Measurements from ENCODE around the gene STX12. TPM values are rescaled to one million over a fixed set of nuclear protein-coding genes. Genes with fewer than 3 reads are reported as not detected.
A peak's percentile ranks its signal among the peaks of the same experiment; 100 is the strongest.

The STX12 gene
- total RNA-seq, 1 experiment from 2014 or later, result 39.9 TPM

GRCh38 chr1:27862004-27862403 lies 89.0 kb downstream of the STX12 start:
- H3K9ac ChIP-seq (ENCODE audit: low read length), result no peak overlapping the region
- no peaks in the 10 kb centered on the region for H3K27me3 ChIP-seq (ENCODE audit: low read length)
- DNase-seq, result no peak
- H3K4me3 ChIP-seq (ENCODE audit: low read length), result no peak overlapping the region
- H3K9me3 ChIP-seq (ENCODE audit: low read length), result no peaks in the 10 kb centered on the region
- peaks cover 29% of the 10 kb centered on the region for H3K4me1 ChIP-seq (ENCODE audit: low read length)
- H3K27ac ChIP-seq (ENCODE audit: low read length), result no peak overlapping the region
- H3K9me2 ChIP-seq (replicated peaks; ENCODE audit: insufficient read depth, low read length), result no peaks in the 10 kb centered on the region
- H3K4me2 ChIP-seq (ENCODE audit: low read depth, low read length, poor library complexity, severe bottlenecking), result no peak overlapping the region
- H3K36me3 ChIP-seq (ENCODE audit: insufficient read depth, low read length), result no peaks in the 10 kb centered on the region
- no peaks in the 10 kb centered on the region for H4K20me1 ChIP-seq (ENCODE audit: insufficient read depth, low read depth, low read length)
- no peaks in the 10 kb centered on the region for H3K79me2 ChIP-seq (ENCODE audit: low read length)
- no peak overlapping the region for H2AFZ ChIP-seq (ENCODE audit: low read length)

DNA sequence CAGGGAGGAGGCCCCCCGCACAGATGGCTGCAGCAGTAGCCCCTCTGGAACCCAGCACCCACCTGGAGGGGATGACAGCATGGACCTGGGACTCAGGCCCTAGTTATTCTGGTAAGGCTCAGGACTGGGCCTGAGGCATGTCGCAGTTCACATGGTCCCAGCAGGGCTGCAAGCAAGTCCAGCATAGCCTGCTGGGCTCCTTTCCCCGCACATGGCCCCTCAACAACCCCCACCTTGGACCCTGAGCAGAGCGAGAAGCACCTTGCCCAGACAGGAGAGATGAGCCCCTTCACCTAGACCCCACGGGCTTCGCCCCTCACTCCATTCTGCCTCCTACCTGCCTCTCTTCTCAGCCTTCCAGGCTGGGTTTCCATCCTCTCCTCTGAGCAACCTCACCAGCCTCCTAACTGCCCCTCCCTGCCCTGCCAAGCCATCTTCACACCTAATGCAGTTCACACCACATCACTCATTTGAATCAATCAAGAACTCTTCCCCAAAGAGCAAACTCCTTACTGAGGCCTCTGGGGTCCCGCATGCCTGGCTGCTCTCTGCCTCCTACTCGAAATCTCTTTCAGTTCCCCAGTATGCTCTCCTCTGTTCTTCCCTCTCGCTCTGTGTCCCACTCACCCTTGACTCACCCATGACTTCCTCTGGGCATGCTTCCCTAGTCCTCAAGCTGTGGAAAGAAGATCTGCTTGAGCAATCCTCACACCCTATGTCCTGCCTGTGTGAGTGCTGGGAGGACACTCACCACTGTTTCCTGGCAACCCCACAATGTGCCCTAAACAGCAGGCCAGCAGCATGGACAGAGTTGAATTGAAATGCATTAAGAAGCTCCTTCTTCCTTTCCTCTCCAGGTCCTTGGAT lies 89.9 kb downstream of the STX12 start:
- H2AFZ ChIP-seq (ENCODE audit: low read length), result peak overlapping the region; percentile 53; the same call in 1 of the 2 replicates
- H3K79me2 ChIP-seq (ENCODE audit: low read length), result no peaks in the 10 kb centered on the region
- H3K27me3 ChIP-seq (ENCODE audit: low read length), result no peaks in the 10 kb centered on the region
- no peaks in the 10 kb centered on the region for H4K20me1 ChIP-seq (ENCODE audit: insufficient read depth, low read depth, low read length)
- H3K36me3 ChIP-seq (ENCODE audit: insufficient read depth, low read length), result no peaks in the 10 kb centered on the region
- peak overlapping the region; percentile 27 for H3K4me2 ChIP-seq (ENCODE audit: low read depth, low read length, poor library complexity, severe bottlenecking)
- H3K9me2 ChIP-seq (replicated peaks; ENCODE audit: insufficient read depth, low read length), result no peaks in the 10 kb centered on the region
- no peak overlapping the region for H3K4me3 ChIP-seq (ENCODE audit: low read length)
- H3K9ac ChIP-seq (ENCODE audit: low read length), result peak overlapping the region; percentile 41
- no peak overlapping the region for H3K27ac ChIP-seq (ENCODE audit: low read length)
- no peaks in the 10 kb centered on the region for H3K9me3 ChIP-seq (ENCODE audit: low read length)
- H3K4me1 ChIP-seq (ENCODE audit: low read length), result peaks cover 29% of the 10 kb centered on the region
- peak; percentile 73 for DNase-seq

DNA sequence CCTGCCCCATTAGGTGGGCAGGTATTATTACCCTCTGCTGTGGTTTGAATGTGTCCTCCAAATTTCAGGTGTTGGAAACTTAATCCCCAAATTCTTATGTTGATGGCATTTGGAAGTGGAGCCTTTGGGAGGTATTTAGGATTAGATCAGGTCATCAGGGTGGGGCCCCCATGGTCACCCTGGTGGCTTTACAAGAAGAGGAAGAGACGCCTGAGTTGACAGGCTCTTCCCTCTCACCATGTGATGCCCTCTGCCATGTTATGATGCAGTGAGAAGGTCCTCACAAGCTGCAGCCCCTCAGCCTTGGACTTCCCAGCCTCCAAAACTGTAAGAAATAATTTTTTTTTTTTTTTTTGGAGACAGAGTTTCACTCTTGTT lies 90.5 kb downstream of the STX12 start:
- Histone ChIP-seq H3K4me3 (ENCODE audit: low read length) (no peak overlapping the region), H3K36me3 (ENCODE audit: insufficient read depth, low read length) (no peaks in the 10 kb centered on the region), H3K79me2 (ENCODE audit: low read length) (no peaks in the 10 kb centered on the region), H3K4me1 (ENCODE audit: low read length) (peaks cover 24% of the 10 kb centered on the region), H3K27ac (ENCODE audit: low read length) (no peak overlapping the region), H3K27me3 (ENCODE audit: low read length) (no peaks in the 10 kb centered on the region), H3K9ac (ENCODE audit: low read length) (peak overlapping the region; percentile 41), H2AFZ (ENCODE audit: low read length) (peak overlapping the region; percentile 53; the same call in 1 of the 2 replicates), H4K20me1 (ENCODE audit: insufficient read depth, low read depth, low read length) (no peaks in the 10 kb centered on the region), H3K4me2 (ENCODE audit: low read depth, low read length, poor library complexity, severe bottlenecking) (peak overlapping the region; percentile 27), H3K9me2 (replicated peaks; ENCODE audit: insufficient read depth, low read length) (no peaks in the 10 kb centered on the region), H3K9me3 (ENCODE audit: low read length) (no peaks in the 10 kb centered on the region)
- DNase-seq, result no peak

DNA sequence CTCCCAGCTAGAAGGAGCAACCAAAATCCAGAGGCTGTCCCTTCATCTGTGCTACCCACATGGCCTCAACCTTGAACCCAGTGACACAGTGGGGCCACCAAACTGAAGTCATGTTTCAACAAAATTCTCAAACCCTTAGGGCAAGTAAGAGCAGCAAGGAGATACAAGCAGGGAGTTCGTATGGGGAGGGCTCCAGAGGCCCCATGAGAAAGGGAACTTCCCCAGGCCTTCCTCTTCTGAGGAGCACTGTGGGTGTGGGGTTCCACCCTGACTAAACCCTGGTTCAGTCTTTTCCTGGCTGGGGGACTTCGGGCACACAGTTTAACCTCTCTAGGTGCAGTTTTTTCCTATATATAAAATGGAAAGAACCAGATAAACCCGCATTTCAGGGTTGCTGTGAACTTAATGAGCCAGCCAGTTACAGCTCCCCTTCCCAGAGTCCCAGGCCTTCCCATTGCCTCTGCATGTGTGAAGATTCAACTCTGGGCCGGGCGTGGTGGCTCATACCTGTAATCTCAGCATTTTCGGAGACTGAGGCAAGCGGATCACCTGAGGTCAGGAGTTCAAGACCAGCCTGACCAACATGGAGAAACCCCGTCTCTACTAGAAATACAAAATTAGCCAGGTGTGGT lies 91.4 kb downstream of the STX12 start:
- H3K9me3 ChIP-seq (ENCODE audit: low read length), result no peaks in the 10 kb centered on the region
- no peak overlapping the region for H3K4me2 ChIP-seq (ENCODE audit: low read depth, low read length, poor library complexity, severe bottlenecking)
- H3K27me3 ChIP-seq (ENCODE audit: low read length), result no peaks in the 10 kb centered on the region
- H3K27ac ChIP-seq (ENCODE audit: low read length), result no peak overlapping the region
- no peaks in the 10 kb centered on the region for H3K79me2 ChIP-seq (ENCODE audit: low read length)
- no peaks in the 10 kb centered on the region for H3K36me3 ChIP-seq (ENCODE audit: insufficient read depth, low read length)
- no peaks in the 10 kb centered on the region for H3K9me2 ChIP-seq (replicated peaks; ENCODE audit: insufficient read depth, low read length)
- peaks cover 28% of the 10 kb centered on the region for H3K4me1 ChIP-seq (ENCODE audit: low read length)
- no peak for DNase-seq
- no peak overlapping the region for H3K9ac ChIP-seq (ENCODE audit: low read length)
- H2AFZ ChIP-seq (ENCODE audit: low read length), result 0 out of 2 replicates have a peak overlapping the region, but pooled peaks have one; percentile 62
- no peaks in the 10 kb centered on the region for H4K20me1 ChIP-seq (ENCODE audit: insufficient read depth, low read depth, low read length)
- no peak overlapping the region for H3K4me3 ChIP-seq (ENCODE audit: low read length)

- Histone ChIP-seq H4K20me1 (ENCODE audit: insufficient read depth, low read depth, low read length) (no peaks in the 10 kb centered on the region), H3K27me3 (ENCODE audit: low read length) (no peaks in the 10 kb centered on the region), H3K9me2 (replicated peaks; ENCODE audit: insufficient read depth, low read length) (no peaks in the 10 kb centered on the region), H3K9ac (ENCODE audit: low read length) (no peak overlapping the region), H3K4me2 (ENCODE audit: low read depth, low read length, poor library complexity, severe bottlenecking) (no peak overlapping the region), H3K79me2 (ENCODE audit: low read length) (no peaks in the 10 kb centered on the region), H3K4me1 (ENCODE audit: low read length) (peaks cover 35% of the 10 kb centered on the region), H2AFZ (ENCODE audit: low read length) (no peak overlapping the region), H3K36me3 (ENCODE audit: insufficient read depth, low read length) (no peaks in the 10 kb centered on the region), H3K27ac (ENCODE audit: low read length) (no peak overlapping the region), H3K9me3 (ENCODE audit: low read length) (no peaks in the 10 kb centered on the region), H3K4me3 (ENCODE audit: low read length) (no peak overlapping the region)
- no peak for DNase-seq
Measured at GRCh38 chr1:27865821-27866220, 92.8 kb downstream of the STX12 start.

DNA sequence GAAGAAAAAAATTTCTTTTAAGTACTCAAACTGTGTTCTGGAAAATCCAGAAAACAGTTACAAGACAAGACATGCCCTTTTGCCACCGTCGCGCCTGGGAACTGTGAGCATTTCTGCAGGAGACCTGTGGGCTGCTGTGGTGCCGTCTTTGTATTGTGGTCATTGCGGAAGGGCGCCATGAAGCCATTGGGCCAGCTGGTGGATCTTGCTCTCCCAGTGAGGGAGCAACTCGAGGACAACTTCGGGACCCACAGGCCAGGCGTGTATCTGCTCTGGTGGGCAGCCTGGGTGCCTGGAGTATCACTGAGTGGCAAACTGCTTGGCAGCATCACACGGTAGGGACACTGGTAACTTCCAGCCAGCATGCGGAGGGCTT lies 95.5 kb downstream of the STX12 start:
- no peak for DNase-seq
- Histone ChIP-seq H3K4me3 (ENCODE audit: low read length) (no peak overlapping the region; the same call in 1 of the 2 replicates), H3K4me2 (ENCODE audit: low read depth, low read length, poor library complexity, severe bottlenecking) (peak overlapping the region; percentile 73), H3K9ac (ENCODE audit: low read length) (no peak overlapping the region), H2AFZ (ENCODE audit: low read length) (peak overlapping the region; percentile 87; the same call in 1 of the 2 replicates), H3K27me3 (ENCODE audit: low read length) (peaks cover under 1% of the 10 kb centered on the region; the same call in 1 of the 2 replicates), H3K9me3 (ENCODE audit: low read length) (no peaks in the 10 kb centered on the region), H4K20me1 (ENCODE audit: insufficient read depth, low read depth, low read length) (no peaks in the 10 kb centered on the region), H3K36me3 (ENCODE audit: insufficient read depth, low read length) (no peaks in the 10 kb centered on the region), H3K79me2 (ENCODE audit: low read length) (no peaks in the 10 kb centered on the region), H3K4me1 (ENCODE audit: low read length) (peaks cover 33% of the 10 kb centered on the region), H3K9me2 (replicated peaks; ENCODE audit: insufficient read depth, low read length) (no peaks in the 10 kb centered on the region), H3K27ac (ENCODE audit: low read length) (no peak overlapping the region)

DNA sequence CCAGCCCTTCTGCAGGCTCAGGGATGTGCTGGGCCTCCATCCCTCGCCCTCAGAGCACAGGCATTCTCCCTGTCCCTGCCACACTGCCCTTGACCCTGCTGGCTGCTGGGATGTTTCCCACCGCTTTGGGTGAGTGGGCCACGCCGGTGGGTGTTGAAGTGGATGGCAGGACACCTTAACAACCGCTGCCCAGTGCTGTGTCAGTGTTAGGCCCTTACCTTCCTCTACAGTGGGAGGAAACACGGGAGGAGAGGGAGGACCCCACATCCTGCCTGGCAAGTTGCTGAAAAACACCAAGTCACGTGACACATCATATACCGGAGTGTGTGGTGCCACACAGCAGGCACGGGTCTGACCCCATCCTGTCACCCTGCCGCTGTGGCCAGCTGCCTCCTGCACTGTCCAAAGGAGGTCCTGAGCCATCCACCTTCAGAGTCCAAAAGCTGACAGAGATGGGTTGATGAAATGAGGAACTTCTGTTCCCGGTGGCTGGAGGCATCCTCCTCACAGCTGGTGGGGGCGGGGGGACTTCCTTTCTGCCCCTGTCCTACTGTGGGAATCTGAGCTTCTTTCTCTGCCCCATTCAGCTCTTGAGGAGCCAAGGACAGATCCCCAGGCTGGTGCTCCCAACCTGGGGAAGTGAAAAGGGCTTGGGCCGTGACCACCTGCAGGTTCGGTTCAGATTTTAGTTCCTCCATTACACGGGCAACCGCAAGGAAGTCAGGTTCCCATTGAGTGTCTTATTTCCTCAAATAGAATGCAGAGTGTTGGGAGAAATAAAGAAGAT lies 96.1 kb downstream of the STX12 start:
- H3K9me2 ChIP-seq (replicated peaks; ENCODE audit: insufficient read depth, low read length), result no peaks in the 10 kb centered on the region
- H4K20me1 ChIP-seq (ENCODE audit: insufficient read depth, low read depth, low read length), result no peaks in the 10 kb centered on the region
- peak overlapping the region; percentile 87 for H2AFZ ChIP-seq (ENCODE audit: low read length)
- H3K9ac ChIP-seq (ENCODE audit: low read length), result peak overlapping the region; percentile 57
- H3K36me3 ChIP-seq (ENCODE audit: insufficient read depth, low read length), result no peaks in the 10 kb centered on the region
- H3K9me3 ChIP-seq (ENCODE audit: low read length), result no peaks in the 10 kb centered on the region
- peak; percentile 66 for DNase-seq
- peak overlapping the region; percentile 59 for H3K4me3 ChIP-seq (ENCODE audit: low read length)
- H3K27ac ChIP-seq (ENCODE audit: low read length), result no peak overlapping the region
- peak overlapping the region; percentile 73 for H3K4me2 ChIP-seq (ENCODE audit: low read depth, low read length, poor library complexity, severe bottlenecking)
- H3K4me1 ChIP-seq (ENCODE audit: low read length), result peaks cover 28% of the 10 kb centered on the region
- H3K79me2 ChIP-seq (ENCODE audit: low read length), result no peaks in the 10 kb centered on the region
- peaks cover 3% of the 10 kb centered on the region; the same call in 1 of the 2 replicates for H3K27me3 ChIP-seq (ENCODE audit: low read length)

DNA sequence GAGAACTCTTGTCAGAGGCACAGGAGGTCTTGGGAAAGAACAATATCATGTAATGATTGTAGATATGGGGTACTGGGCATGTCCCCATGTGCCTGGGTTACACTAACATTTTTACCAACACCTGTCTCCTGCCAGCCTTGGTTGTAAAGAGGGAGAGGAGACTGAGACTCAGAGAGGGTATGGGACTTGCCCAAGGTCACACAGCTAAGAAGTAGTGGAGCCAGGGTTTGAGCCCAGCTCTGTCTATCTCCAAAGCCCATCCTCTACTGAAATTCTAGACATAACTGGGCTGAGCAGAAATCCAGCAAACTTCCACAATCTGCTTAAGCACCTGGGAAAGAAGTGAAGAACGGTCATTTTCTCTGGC lies 96.7 kb downstream of the STX12 start:
- Histone ChIP-seq H3K27me3 (ENCODE audit: low read length) (peaks cover 3% of the 10 kb centered on the region; the same call in 1 of the 2 replicates), H3K4me3 (ENCODE audit: low read length) (peak overlapping the region; percentile 59), H3K36me3 (ENCODE audit: insufficient read depth, low read length) (no peaks in the 10 kb centered on the region), H3K4me1 (ENCODE audit: low read length) (peaks cover 26% of the 10 kb centered on the region), H2AFZ (ENCODE audit: low read length) (peak overlapping the region; percentile 87), H3K9me3 (ENCODE audit: low read length) (no peaks in the 10 kb centered on the region), H4K20me1 (ENCODE audit: insufficient read depth, low read depth, low read length) (no peaks in the 10 kb centered on the region), H3K9ac (ENCODE audit: low read length) (peak overlapping the region; percentile 57), H3K4me2 (ENCODE audit: low read depth, low read length, poor library complexity, severe bottlenecking) (peak overlapping the region; percentile 73), H3K27ac (ENCODE audit: low read length) (no peak overlapping the region), H3K9me2 (replicated peaks; ENCODE audit: insufficient read depth, low read length) (no peaks in the 10 kb centered on the region), H3K79me2 (ENCODE audit: low read length) (no peaks in the 10 kb centered on the region)
- DNase-seq, result no peak
